ENCODE data around the gene RBFOX2. TPM values are rescaled to one million over a fixed set of nuclear protein-coding genes. Genes with fewer than 3 reads are reported as not detected.

The RBFOX2 gene
- total and polyA plus RNA-seq, 10 of the 15 experiments (the other 5 are each of a cell fraction or from before 2014, with no cell fraction given): 0.01 to 2.7 (median 0.17) TPM; not detected in 4

GRCh38 chr22:35949243-35949642, 79.4 kb downstream of the RBFOX2 start:
- H3K27me3 ChIP-seq (replicated peaks in 1 of 2; ENCODE audit: control insufficient read depth in 2 of 2, insufficient read depth in 2 of 2, low read length in 1 of 2): peaks cover 0 to under 1% of the 10 kb centered on the region in 2 experiments; a peak in 2 of 4 replicates
- no peak overlapping the region for H3K9ac ChIP-seq (ENCODE audit: control insufficient read depth, insufficient read depth, low read length)
- no peaks in the 10 kb centered on the region for H4K20me1 ChIP-seq (ENCODE audit: control insufficient read depth, insufficient read depth)
- WGBS (ENCODE audit: insufficient coverage, insufficient replicate concordance, low lambda C conversion rate, missing lambda C conversion rate): 73% methylated on average over 3 of the region's 3 CpGs
- no peaks in the 10 kb centered on the region for H3K36me3 ChIP-seq (ENCODE audit: control insufficient read depth in 2 of 2, insufficient read depth in 2 of 2, low read length in 1 of 2)
- no peak overlapping the region for H3K4me2 ChIP-seq (ENCODE audit: control insufficient read depth, insufficient read depth)
- BruUV-seq (replicated peaks): no TSS peak
- no peak overlapping the region for H2AFZ ChIP-seq (ENCODE audit: control insufficient read depth, low read depth, low read length)
- CTCF ChIA-PET: no interaction called here
- SMC1A ChIA-PET (ENCODE audit: uncharacterized antibody, unreplicated experiment): no interaction called here
- H3K79me2 ChIP-seq (ENCODE audit: control insufficient read depth, insufficient read depth, low read length): no peaks in the 10 kb centered on the region
- H3K9me3 ChIP-seq (replicated peaks; ENCODE audit: control insufficient read depth, insufficient read depth, low read length): no peaks in the 10 kb centered on the region
- in situ Hi-C loops (cut with MboI): no loop called here
- RAD21 ChIA-PET (ENCODE audit: unreplicated experiment): no interaction called here
- H3K4me1 ChIP-seq (ENCODE audit: control insufficient read depth, insufficient read depth, low read length): no peaks in the 10 kb centered on the region
- no peak for TF ChIP-seq ZNF274 (IDR thresholded peaks at IDR 0.05; ENCODE audit: insufficient read depth, insufficient read length)
- TF ChIP-seq RFX5 (IDR thresholded peaks at IDR 0.05; ENCODE audit: low read depth, low read length): no peak
- no peak for TF ChIP-seq PBX3 (IDR thresholded peaks at IDR 0.05; ENCODE audit: insufficient replicate concordance, low read depth, low read length)
- TF ChIP-seq ZNF384 (IDR thresholded peaks at IDR 0.05; ENCODE audit: borderline replicate concordance, low read depth, low read length): no peak
- no peak for TF ChIP-seq HDGF (IDR thresholded peaks at IDR 0.05)
- no peak for TF ChIP-seq TCF7 (IDR thresholded peaks at IDR 0.05; ENCODE audit: borderline replicate concordance)
- TF ChIP-seq RELB (IDR thresholded peaks at IDR 0.05; ENCODE audit: low read depth): no peak
- TF ChIP-seq CBFB (IDR thresholded peaks at IDR 0.05; ENCODE audit: low read depth): no peak
- no peak for TF ChIP-seq TARDBP (IDR thresholded peaks at IDR 0.05; ENCODE audit: borderline replicate concordance)
- no peak for TF ChIP-seq SMC3 (IDR thresholded peaks at IDR 0.05; ENCODE audit: borderline replicate concordance, low read length)
- no peak for TF ChIP-seq RCOR1 (conservative IDR thresholded peaks at IDR 0.05; ENCODE audit: low read depth, low read length)
- intact Hi-C loops (cut with micrococcal nuclease; ENCODE audit: unreplicated experiment): no loop called here
- ATAC-seq (no peak), DNase-seq (ENCODE audit: low read depth, low spot score) (no peak), FAIRE-seq (no peak)
- POLR2A ChIA-PET: no interaction called here
- H3K4me3 ChIP-seq: no peak overlapping the region
- H3K27ac ChIP-seq (ENCODE audit: control insufficient read depth, insufficient read depth): no peak overlapping the region

Data from GM12878 (cell line).